Muscle layer of colon (tissue), 2 donors: ENCODE measurements around the gene TMEM256.
A peak's percentile ranks its signal among the peaks of the same experiment; 100 is the strongest.

Experiments used
- H3K27ac ChIP-seq: one replicate; pipeline ENCODE4 v1.7.0; 2013; ENCODE audit warnings: low read depth, mild to moderate bottlenecking, low read length, moderate library complexity
- H3K27me3 ChIP-seq, 2 donors: one replicate each; pipeline ENCODE4 v1.7.0; 2013; ENCODE audit warnings: low read length in 2 of 2, mild to moderate bottlenecking in 2 of 2; ENCODE audit not compliant: insufficient read depth in 2 of 2, control insufficient read depth in 1 of 2
- H3K36me3 ChIP-seq: one replicate; pipeline ENCODE4 v1.7.0; 2013; ENCODE audit warnings: mild to moderate bottlenecking, low read length; ENCODE audit not compliant: insufficient read depth
- H3K4me1 ChIP-seq: one replicate; pipeline ENCODE4 v1.7.0; 2013; ENCODE audit warnings: mild to moderate bottlenecking, low read length; ENCODE audit not compliant: insufficient read depth
- H3K4me3 ChIP-seq, 2 donors: one replicate each; pipeline ENCODE4 v1.7.0; 2013; ENCODE audit warnings: low read length in 2 of 2, low read depth in 1 of 2, mild to moderate bottlenecking in 1 of 2, moderate library complexity in 1 of 2
- H3K9ac ChIP-seq: one replicate; pipeline ENCODE4 v1.7.0; 2013; ENCODE audit warnings: low read length
- H3K9me3 ChIP-seq: one replicate; pipeline ENCODE4 v1.7.0; 2013; ENCODE audit warnings: mild to moderate bottlenecking, low read length
- donor health status: abdominal sarcoma.
- donor health status: Adenocarcinoma of cecum.

Gene TMEM256

GRCh38 chr17:7405350-7406234 is 1.7 kb upstream of the TMEM256 start:
- Histone ChIP-seq H3K36me3 (no peaks in the 10 kb centered on the region), H3K9me3 (no peaks in the 10 kb centered on the region), H3K9ac (peak overlapping the region; percentile 57), H3K4me1 (peaks cover 15% of the 10 kb centered on the region), H3K27me3 (no peaks in the 10 kb centered on the region), H3K4me3 (peak overlapping the region; percentile 71 to 77), H3K27ac (peak overlapping the region; percentile 45)

- Histone ChIP-seq H3K27ac (peak overlapping the region; percentile 45), H3K4me1 (peaks cover 15% of the 10 kb centered on the region)
Measured at GRCh38 chr17:7404737-7405349, 946 bp upstream of the TMEM256 start.

GRCh38 chr17:7403727-7403976 is 245 bp downstream of the TMEM256 start:
- Histone ChIP-seq H3K9me3 (no peaks in the 10 kb centered on the region), H3K9ac (peak overlapping the region; percentile 56), H3K4me1 (peaks cover 15% of the 10 kb centered on the region), H3K27me3 (no peaks in the 10 kb centered on the region), H3K36me3 (no peaks in the 10 kb centered on the region), H3K27ac (peak overlapping the region; percentile 93), H3K4me3 (peak overlapping the region; percentile 71 to 82)

More at GRCh38 chr17:7404737-7405349, 946 bp upstream of the TMEM256 start:
- Histone ChIP-seq H3K9ac (peak overlapping the region; percentile 57), H3K4me3 (peak overlapping the region; percentile 71 to 77), H3K36me3 (no peaks in the 10 kb centered on the region), H3K27me3 (no peaks in the 10 kb centered on the region), H3K9me3 (no peaks in the 10 kb centered on the region)

- H3K4me3 ChIP-seq, result peak overlapping the region; percentile 71 to 82
- H3K36me3 ChIP-seq, result no peaks in the 10 kb centered on the region
- H3K27ac ChIP-seq, result peak overlapping the region; percentile 93
- H3K4me1 ChIP-seq, result peaks cover 15% of the 10 kb centered on the region
- H3K9me3 ChIP-seq, result no peaks in the 10 kb centered on the region
- H3K9ac ChIP-seq, result peak overlapping the region; percentile 56
- no peaks in the 10 kb centered on the region for H3K27me3 ChIP-seq
Measured at GRCh38 chr17:7403043-7403726, 712 bp downstream of the TMEM256 start.

- Histone ChIP-seq H3K27ac (no peak overlapping the region), H3K27me3 (no peaks in the 10 kb centered on the region), H3K9me3 (no peaks in the 10 kb centered on the region), H3K36me3 (no peaks in the 10 kb centered on the region), H3K4me3 (no peak overlapping the region), H3K4me1 (peaks cover 10% of the 10 kb centered on the region), H3K9ac (no peak overlapping the region)
Measured at GRCh38 chr17:7398612-7399011, 5.3 kb downstream of the TMEM256 start.

DNA sequence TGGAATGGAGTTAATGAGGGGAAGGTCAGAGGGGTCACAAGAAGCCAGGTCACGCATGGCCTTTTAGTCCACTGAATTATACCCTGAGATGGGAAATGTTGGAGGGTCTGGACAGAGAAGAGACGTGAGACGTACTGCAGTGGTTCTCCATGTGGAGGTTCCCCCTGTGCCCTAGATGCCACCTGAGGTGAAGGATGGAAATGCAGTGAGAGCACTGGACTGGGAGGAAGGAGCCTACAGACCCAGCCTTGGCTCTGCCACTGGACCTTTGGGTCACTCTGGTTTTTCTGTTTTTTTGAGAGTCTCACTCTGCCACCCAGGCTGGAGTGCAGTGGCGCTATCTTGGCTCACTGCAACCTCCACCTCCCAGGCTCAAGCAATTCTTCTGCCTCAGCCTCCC is 7.8 kb downstream of the TMEM256 start:
- no peak overlapping the region for H3K27ac ChIP-seq
- no peaks in the 10 kb centered on the region for H3K27me3 ChIP-seq
- peaks cover 6% of the 10 kb centered on the region for H3K36me3 ChIP-seq
- H3K4me3 ChIP-seq, result no peak overlapping the region
- H3K9ac ChIP-seq, result no peak overlapping the region
- peaks cover 8% of the 10 kb centered on the region for H3K4me1 ChIP-seq
- H3K9me3 ChIP-seq, result no peaks in the 10 kb centered on the region

- Histone ChIP-seq H3K27ac (peak within 1 kb of the TSS; percentile 77), H3K4me3 (peak within 1 kb of the TSS; percentile 86 to 91), H3K4me1 (peaks cover 8% of the 10 kb centered on the region)
Measured at GRCh38 chr17:7394452-7395191, 9.3 kb downstream of the TMEM256 start, which contains the start of gene PLSCR3. Gene PLSCR3, minus strand, starts transcription at chr17:7394525. Its CDS starts 415 bp downstream, at chr17:7394110.

GRCh38 chr17:7393613-7394451 is 10.1 kb downstream of the TMEM256 start:
- Histone ChIP-seq H3K4me3 (peak overlapping the region; percentile 86 to 91), H3K27me3 (no peaks in the 10 kb centered on the region), H3K27ac (peak overlapping the region; percentile 77), H3K9me3 (no peaks in the 10 kb centered on the region), H3K36me3 (peaks cover 6% of the 10 kb centered on the region), H3K4me1 (peaks cover 8% of the 10 kb centered on the region), H3K9ac (peak overlapping the region; percentile 68)

More at GRCh38 chr17:7394452-7395191, 9.3 kb downstream of the TMEM256 start, which contains the start of gene PLSCR3:
- Histone ChIP-seq H3K9me3 (no peaks in the 10 kb centered on the region), H3K9ac (peak within 1 kb of the TSS; percentile 68), H3K27me3 (no peaks in the 10 kb centered on the region), H3K36me3 (peaks cover 6% of the 10 kb centered on the region)

GRCh38 chr17:7392696-7393612 is 10.9 kb downstream of the TMEM256 start:
- peaks cover 6% of the 10 kb centered on the region for H3K36me3 ChIP-seq
- H3K27ac ChIP-seq, result no peak overlapping the region
- H3K9me3 ChIP-seq, result no peaks in the 10 kb centered on the region
- H3K4me1 ChIP-seq, result peaks cover 8% of the 10 kb centered on the region
- no peaks in the 10 kb centered on the region for H3K27me3 ChIP-seq
- peak overlapping the region; percentile 68 for H3K9ac ChIP-seq
- H3K4me3 ChIP-seq, result peak overlapping the region in 1 of 2 donors; percentile 86

- no peaks in the 10 kb centered on the region for H3K27me3 ChIP-seq
- H3K9ac ChIP-seq, result no peak overlapping the region
- H3K4me1 ChIP-seq, result peaks cover 8% of the 10 kb centered on the region
- H3K4me3 ChIP-seq, result no peak overlapping the region
- no peaks in the 10 kb centered on the region for H3K9me3 ChIP-seq
- peaks cover 6% of the 10 kb centered on the region for H3K36me3 ChIP-seq
- H3K27ac ChIP-seq, result no peak overlapping the region
Measured at GRCh38 chr17:7391307-7391706, 12.6 kb downstream of the TMEM256 start.
